ENCODE measurements around the gene XYLT1.

DNA sequence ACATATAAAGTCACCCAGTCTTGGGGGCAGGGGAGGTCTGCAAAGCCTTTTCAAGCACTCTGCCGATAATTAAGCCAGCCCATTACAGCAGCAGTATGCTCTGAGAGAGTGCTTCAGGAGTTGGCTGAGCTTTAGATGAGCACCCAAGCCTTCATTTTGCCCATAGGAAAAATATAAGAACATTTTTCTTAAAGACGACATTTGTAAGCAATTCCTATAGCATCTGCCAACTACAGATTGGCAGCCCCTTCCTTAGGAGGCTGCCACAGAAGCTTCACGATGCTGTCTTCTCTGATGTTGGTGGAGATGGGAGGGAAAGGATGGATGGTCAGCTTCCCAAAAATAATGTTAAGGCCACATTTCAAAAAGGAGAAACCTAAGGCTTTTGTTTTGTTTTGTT lies 367.5 kb downstream of the XYLT1 start:
- TF ChIP-seq, protein P1, sequence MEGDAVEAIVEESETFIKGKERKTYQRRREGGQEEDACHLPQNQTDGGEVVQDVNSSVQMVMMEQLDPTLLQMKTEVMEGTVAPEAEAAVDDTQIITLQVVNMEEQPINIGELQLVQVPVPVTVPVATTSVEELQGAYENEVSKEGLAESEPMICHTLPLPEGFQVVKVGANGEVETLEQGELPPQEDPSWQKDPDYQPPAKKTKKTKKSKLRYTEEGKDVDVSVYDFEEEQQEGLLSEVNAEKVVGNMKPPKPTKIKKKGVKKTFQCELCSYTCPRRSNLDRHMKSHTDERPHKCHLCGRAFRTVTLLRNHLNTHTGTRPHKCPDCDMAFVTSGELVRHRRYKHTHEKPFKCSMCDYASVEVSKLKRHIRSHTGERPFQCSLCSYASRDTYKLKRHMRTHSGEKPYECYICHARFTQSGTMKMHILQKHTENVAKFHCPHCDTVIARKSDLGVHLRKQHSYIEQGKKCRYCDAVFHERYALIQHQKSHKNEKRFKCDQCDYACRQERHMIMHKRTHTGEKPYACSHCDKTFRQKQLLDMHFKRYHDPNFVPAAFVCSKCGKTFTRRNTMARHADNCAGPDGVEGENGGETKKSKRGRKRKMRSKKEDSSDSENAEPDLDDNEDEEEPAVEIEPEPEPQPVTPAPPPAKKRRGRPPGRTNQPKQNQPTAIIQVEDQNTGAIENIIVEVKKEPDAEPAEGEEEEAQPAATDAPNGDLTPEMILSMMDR (IDR thresholded peaks at IDR 0.05), result no peak
- TF ChIP-seq POLR2A (IDR thresholded peaks at IDR 0.05), result no peak

Data from vagina (tissue), 2 donors.